ENCODE measurements around the gene CST7. TPM values are rescaled to one million over a fixed set of nuclear protein-coding genes. Genes with fewer than 3 reads are reported as not detected.

CST7 gene
- total and polyA plus RNA-seq, 7 donors = 0.13 to 1.2 (median 0.55) TPM

DNA sequence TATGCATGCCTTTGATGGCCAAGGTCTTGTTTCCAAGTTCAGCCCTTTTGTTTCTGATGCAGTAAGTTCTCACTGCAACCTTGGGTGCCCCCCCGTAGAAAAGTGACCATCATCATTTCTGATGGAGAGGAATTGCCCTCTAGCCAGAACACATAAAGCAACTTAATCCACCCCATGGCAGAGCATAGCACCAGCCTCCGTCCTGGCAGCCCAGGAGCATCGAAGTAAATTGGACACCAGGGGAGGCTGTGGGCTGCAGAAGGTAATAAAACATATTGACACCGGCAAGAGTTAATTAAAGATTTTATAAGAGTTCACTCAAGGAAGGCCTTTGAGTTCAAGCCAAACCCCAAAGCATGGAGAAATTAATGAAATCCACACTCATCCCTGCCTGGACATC lies 39.2 kb upstream of the CST7 start:
- Histone ChIP-seq H3K9me3 (peaks cover 14% of the 10 kb centered on the region), H3K27me3 (ENCODE audit: insufficient read depth in 3 of 3, low read length in 2 of 3) (peaks cover 0 to 2% (median 0%) of the 10 kb centered on the region in 3 donors), H3K4me3 (no peak overlapping the region), H3K36me3 (ENCODE audit: insufficient read depth in 1 of 2, low read depth in 1 of 2) (no peaks in the 10 kb centered on the region), H3K27ac (no peak overlapping the region), H3K4me1 (no peaks in the 10 kb centered on the region)
- ATAC-seq = no peak
- no peak for DNase-seq
- intact Hi-C loops (cut with DNase I) = no loop called here
- TF ChIP-seq, protein P1, sequence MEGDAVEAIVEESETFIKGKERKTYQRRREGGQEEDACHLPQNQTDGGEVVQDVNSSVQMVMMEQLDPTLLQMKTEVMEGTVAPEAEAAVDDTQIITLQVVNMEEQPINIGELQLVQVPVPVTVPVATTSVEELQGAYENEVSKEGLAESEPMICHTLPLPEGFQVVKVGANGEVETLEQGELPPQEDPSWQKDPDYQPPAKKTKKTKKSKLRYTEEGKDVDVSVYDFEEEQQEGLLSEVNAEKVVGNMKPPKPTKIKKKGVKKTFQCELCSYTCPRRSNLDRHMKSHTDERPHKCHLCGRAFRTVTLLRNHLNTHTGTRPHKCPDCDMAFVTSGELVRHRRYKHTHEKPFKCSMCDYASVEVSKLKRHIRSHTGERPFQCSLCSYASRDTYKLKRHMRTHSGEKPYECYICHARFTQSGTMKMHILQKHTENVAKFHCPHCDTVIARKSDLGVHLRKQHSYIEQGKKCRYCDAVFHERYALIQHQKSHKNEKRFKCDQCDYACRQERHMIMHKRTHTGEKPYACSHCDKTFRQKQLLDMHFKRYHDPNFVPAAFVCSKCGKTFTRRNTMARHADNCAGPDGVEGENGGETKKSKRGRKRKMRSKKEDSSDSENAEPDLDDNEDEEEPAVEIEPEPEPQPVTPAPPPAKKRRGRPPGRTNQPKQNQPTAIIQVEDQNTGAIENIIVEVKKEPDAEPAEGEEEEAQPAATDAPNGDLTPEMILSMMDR (IDR thresholded peaks at IDR 0.05) = no peak
- 58 to 68% (median 62%) methylated on average over 4 of the region's 4 CpGs for WGBS, 3 donors

DNA sequence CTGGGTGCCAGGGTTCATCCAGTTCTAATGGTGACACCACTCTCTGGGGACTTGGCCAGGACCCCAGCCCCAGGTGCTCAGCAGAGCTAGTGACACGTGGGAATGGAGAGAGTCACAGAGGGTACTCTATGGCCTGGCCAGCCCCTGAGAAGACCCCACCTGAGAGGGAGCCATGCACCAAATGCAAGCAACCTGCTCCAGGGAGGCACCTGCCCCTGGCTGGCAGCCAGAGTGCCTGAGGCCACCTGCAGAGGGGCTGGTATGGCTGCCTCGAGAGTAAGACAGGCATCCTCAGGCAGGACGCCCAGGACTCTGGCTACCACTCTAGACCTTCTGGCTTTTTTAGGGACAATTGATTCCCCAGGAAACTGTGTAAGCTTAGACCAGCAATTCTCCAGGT lies 38.6 kb upstream of the CST7 start:
- Histone ChIP-seq H3K4me1 (no peaks in the 10 kb centered on the region), H3K4me3 (no peak overlapping the region), H3K36me3 (ENCODE audit: insufficient read depth in 1 of 2, low read depth in 1 of 2) (no peaks in the 10 kb centered on the region), H3K27me3 (ENCODE audit: insufficient read depth in 3 of 3, low read length in 2 of 3) (peaks cover 0 to 2% (median 0%) of the 10 kb centered on the region in 3 donors), H3K9me3 (peaks cover 14% of the 10 kb centered on the region), H3K27ac (no peak overlapping the region)
- ATAC-seq (no peak), DNase-seq (no peak)
- WGBS, 3 donors = 40 to 61% (median 45%) methylated on average over 3 of the region's 3 CpGs
- intact Hi-C loops (cut with DNase I) = no loop called here
- TF ChIP-seq, protein P1 (IDR thresholded peaks at IDR 0.05) = no peak

DNA sequence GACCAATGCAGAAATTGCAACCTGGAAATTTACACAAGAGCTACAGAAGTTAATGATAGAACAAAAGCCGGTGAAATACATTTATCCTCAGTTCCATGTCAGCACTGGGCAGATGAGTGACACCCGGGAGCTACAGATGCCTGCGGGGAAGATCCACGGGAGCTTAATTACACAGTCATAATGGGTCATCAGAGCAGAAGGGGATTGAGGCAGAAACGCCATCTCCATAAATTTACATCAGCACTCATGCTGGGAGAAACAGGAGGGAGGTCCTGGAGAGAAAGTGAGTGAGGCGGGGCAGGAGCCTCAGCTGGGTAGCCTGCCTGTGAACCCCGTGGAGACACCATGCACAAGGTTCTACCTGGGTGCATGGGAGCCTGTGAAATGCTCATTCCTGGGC lies 37.6 kb upstream of the CST7 start:
- Histone ChIP-seq H3K36me3 (ENCODE audit: insufficient read depth in 1 of 2, low read depth in 1 of 2) (no peaks in the 10 kb centered on the region), H3K4me3 (no peak overlapping the region), H3K4me1 (no peaks in the 10 kb centered on the region), H3K27me3 (ENCODE audit: insufficient read depth in 3 of 3, low read length in 2 of 3) (peaks cover 0 to 2% (median 0%) of the 10 kb centered on the region in 3 donors), H3K9me3 (peaks cover 14% of the 10 kb centered on the region), H3K27ac (no peak overlapping the region)
- ATAC-seq (no peak), DNase-seq (no peak)
- intact Hi-C loops (cut with DNase I) = no loop called here
- 44 to 47% (median 46%) methylated on average over 7 of the region's 7 CpGs for WGBS, 3 donors
- TF ChIP-seq, protein P1 (IDR thresholded peaks at IDR 0.05) = no peak

DNA sequence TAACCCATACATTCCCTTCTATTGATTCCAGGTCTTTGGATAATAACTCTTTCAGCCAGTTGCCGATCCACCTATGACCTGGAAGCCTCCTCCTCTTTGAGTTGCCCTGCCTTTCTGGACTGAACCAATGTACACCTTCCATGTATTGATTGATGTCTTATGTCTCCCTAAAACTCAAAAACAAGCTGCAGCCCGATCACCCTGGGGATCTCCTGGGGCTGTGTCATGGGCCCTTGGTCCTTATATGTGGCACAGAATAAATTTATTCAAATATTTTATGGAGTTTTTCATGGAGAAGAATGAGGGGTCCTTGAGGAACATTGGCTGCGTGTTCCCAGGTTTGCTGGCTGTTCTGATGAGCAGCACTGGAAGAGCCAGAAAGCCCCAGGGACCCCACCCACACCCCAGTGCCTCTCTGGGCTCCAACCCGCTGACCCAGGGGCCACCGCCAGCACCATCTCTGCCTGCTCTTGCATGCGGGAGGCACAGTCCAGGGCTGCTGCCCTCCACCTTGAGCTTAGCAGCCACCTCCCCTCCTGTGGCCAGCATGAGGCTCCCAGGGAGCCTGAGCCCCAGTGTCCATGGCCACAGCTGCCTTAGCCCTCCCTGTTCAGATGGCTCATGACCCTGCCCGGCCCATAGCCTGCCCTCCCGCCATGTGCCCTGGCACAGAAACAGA lies 36.5 kb upstream of the CST7 start:
- WGBS, 3 donors = 82 to 91% (median 87%) methylated on average over 8 of the region's 8 CpGs
- no peak for DNase-seq
- no peak overlapping the region for H3K4me3 ChIP-seq
- no peaks in the 10 kb centered on the region for H3K36me3 ChIP-seq (ENCODE audit: insufficient read depth in 1 of 2, low read depth in 1 of 2)
- peaks cover 0 to 2% (median 0%) of the 10 kb centered on the region in 3 donors for H3K27me3 ChIP-seq (ENCODE audit: insufficient read depth in 3 of 3, low read length in 2 of 3)
- H3K9me3 ChIP-seq = peaks cover 8% of the 10 kb centered on the region
- ATAC-seq = no peak
- no peak overlapping the region for H3K27ac ChIP-seq
- TF ChIP-seq, protein P1 (IDR thresholded peaks at IDR 0.05) = no peak
- intact Hi-C loops (cut with DNase I) = no loop called here
- no peaks in the 10 kb centered on the region for H3K4me1 ChIP-seq
